Myocyte (in vitro differentiated cells): ENCODE measurements around the gene RAB1A. TPM values are rescaled to one million over a fixed set of nuclear protein-coding genes. Genes with fewer than 3 reads are reported as not detected.
"Not testable (repeated sequence)": the region's sequence is repeated elsewhere in the genome, so short reads cannot be mapped to it uniquely, and the experiment has no call there.

Source experiments
- DNase-seq: peaks from one replicate; pipeline ENCODE4 v3.0.0-alpha.2; 2012; ENCODE audit warnings: low read depth
- total RNA-seq: library from RNA; depleted of rRNA; stranded (reverse); fragments of >200 nt; gene quantifications from 2 replicates; pipeline ENCODE4 v1.2.3, GENCODE V29; 2014

Gene RAB1A
- total RNA-seq, 1 donor from 2014 or later: 117 TPM

DNA sequence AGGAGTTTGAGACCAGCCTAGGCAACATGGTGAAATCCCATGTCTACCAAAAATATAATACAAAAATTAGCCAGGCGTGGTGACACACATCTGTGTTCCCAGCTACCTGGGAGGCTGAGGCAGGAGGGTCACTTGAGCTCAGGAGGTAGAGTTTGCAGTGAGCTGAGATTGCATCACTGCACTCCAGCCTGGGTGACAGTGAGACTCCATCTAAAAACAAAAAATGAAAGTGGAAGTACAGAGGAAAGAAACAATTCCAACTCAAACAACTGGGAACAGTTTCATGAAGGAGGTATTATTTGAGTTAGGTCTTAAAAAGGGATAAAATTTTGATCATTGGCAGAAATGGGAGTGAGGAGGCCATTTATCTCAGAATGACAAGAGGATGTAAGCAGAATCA is 6.3 kb upstream of the RAB1A start:
- DNase-seq: no peak

DNA sequence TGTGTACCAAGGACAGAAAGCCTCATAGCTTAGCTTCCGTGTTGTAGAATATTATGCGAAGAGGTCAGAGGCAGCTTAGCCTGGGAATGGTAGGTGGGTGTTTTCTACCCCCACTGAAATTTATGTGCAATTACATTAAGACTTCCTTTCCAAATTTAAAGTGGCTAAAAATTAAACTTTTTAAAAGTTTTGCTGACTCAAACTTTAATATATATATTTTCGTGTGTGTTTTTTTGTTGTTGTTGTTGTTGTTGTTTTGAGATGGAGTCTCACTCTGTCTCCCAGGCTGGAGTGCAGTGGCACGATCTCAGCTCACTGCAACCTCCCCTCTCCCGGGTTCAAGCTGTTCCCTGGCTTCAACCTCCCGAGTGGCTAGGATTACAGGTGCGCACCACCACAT is 4.3 kb upstream of the RAB1A start:
- no peak for DNase-seq

DNA sequence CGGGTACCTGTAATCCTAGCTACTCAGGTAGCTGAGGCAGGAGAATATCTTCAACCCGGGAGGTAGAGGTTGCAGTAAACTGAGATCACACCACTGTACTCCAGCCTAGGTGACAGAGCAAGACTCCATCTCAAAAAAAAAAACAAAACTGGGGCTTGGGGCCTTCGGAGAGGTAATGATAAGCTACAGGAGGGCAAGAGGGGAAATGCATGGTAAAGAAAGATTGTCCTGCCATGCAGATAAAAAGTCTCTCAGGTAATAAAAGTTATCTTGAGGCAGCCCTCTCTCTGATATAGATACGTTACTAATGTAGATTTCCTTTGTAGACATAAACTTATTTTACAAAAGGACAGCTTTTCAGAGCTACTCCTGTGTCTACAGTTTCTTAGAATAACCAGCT is 3.7 kb upstream of the RAB1A start:
- DNase-seq: no peak

DNA sequence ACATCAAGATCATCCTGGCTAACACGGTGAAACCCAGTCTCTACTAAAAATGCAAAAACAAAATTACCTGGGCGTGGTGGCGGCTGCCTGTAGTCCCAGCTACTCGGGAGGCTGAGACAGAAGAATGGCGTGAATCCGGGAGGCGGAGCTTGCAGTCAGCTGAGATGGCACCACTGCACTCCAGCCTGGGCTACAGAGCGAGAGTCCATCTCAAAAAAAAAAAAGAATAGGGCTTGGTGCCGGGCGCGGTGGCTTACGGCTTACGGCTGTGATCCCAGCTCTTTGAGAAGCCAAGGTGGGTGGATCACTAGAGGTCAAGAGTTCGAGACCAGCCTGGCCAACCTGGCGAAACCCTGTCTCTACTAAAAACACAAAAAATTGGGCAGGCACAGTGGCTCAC is 3.0 kb upstream of the RAB1A start:
- DNase-seq: not testable (repeated sequence)

DNA sequence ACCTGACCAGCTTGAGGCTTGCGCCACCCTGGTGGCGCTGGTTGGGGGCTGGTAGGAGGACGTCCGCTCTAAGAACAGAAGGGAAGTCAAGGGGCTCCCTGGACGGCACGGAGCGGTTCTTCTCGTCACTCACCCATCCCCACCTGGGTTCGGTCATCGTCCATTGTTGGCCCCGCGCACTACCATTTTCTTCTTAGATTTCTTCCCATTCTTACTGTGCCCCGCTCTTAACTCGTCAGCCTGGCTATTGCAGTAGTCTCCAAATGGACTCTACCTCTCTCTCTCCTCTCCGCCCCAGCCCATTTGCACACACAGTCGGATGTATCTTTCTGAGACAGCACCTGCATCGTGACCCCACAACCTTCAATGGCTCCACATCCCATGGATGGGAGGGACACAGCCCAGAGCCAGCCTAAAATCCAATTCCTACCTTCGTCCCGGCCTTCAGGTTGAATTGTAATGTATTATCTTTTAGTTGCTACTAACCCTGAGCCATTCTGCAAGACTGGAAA is 814 bp upstream of the RAB1A start:
- no peak for DNase-seq

DNA sequence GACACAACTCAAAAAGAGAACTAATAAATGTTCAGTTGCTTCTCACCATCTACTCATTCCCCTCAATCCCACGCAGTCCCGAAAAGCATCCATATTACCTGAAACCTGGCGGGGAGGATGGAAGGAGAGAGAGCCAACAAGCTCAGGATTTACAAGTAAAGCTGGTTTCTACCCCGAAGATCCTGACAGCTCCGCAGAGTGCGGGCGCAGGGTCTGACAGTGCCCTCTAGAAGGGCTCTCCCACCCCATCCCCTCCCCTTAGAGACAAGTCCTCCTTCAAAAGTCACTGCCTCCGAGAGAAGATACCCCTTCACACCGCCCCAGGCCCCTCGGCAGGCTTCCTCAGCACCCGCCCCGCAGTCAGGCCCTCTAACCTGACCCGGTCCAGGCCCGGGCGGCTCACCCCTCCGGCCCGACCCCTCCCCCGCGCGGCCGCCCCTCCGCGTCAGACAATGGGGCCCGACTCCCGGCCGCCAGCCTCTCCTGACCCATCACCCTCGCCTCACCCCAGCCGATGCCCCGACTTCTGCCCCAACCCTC is 550 bp downstream of the RAB1A start:
- DNase-seq: no peak

DNA sequence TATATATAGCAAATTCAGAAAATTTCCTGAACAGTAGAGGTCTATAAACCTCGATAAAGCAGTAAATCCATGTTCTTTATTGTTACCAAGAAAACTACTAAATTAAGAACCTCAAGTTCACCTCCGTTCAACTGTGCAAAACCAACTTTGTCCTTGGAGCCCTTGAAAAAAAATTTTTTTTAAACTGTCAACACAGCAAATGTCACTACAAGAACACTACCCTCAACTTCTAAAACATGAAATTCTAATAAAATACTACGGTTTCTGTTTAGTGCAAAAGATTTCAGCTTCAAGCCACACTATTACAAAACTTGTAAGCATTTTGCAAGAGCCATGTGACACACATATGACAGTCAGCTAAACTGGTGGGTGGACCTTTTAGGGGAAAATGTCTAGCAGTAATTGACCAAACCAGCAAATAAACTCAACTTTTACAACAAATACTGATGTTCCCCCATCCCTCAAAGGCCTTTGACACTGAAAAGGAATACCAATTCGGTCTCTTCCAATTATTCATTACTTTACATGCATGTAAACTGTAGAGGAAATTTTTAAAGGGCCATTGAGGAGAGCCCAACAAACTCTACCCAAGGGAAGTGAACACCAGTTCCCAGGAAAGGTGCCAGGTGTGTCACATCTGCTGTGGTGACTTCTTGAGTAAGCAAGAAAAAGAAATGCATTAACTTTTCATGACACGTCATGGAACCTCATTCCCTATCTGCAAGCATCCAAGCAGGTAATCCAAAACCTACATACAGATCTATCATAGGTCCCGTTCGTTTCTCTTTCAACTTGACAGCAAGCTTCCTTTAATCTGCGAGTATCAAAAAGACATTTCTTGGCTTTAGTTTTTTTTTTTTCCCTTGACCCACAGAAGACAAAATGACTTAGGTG is 1.4 kb downstream of the RAB1A start:
- DNase-seq: peak; percentile 10

DNA sequence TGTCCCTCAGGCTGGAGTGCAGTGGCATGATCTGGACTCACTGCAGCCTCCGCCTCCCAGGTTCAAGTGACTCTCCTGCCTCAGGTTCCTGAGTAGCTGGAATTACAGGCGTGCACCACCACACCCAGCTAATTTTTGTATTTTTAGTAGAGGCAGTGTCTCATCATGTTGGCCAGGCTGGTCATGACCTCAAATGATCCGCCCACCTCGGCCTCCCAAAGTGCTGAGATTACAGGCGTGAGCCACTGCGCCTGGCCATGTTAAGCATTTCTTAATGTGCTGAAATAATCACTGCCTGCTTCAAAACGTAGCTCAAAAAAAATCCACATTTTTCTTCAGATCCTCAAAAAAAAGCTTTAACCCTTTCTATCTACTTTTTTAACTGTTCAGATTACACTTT is 4.4 kb downstream of the RAB1A start:
- peak; percentile 27 for DNase-seq

DNA sequence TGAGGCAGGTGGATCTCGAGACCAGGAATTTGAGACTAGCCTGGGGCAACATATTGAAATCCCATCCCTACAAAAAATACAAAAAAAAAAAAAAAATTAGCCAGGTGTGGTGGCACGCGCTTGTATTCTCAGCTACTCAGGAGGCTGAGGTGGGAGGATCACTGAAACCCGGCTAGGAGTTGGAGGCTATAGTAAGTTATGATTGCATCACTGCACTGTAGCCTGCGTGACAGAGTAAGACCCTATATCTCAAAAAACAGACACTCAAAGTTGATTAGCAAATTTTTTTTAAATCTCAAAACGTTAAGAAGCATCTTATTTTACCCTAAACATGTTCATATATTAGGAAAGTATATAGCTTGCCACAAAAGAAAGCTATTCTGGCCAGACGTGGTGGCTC is 7.6 kb downstream of the RAB1A start:
- DNase-seq: no peak

DNA sequence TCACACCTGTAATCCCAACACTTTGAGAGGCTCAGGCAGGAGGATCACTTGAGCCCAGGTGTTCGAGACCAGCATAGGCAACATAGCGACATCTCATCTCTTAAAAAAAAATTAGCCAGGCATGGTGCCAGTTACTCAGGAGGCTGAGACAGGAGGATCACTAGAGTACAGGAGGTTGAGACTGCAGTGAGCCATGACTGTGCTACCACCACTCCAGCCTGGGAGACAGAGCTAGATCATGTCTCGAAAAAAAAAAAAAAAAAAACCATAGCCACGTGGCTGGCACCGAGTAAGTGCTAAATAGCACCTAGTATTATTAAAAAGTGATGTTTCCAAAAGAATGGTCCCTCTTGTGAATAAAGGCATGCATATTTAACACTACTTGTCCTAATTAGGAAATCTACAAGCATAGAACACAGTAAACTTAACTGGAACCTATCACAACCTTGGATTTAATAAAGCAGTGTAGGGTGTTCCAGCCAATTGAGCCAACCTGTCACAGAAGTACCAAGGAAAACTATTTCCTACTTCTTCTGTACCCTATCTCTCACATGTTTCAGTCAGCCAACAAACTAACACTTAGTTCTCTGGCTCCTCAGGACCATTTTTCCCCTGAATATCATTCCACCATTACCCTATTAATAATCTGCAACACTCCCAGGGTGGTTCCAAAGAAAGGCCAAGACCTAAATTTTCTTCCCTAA is 8.8 kb downstream of the RAB1A start:
- DNase-seq: no peak

DNA sequence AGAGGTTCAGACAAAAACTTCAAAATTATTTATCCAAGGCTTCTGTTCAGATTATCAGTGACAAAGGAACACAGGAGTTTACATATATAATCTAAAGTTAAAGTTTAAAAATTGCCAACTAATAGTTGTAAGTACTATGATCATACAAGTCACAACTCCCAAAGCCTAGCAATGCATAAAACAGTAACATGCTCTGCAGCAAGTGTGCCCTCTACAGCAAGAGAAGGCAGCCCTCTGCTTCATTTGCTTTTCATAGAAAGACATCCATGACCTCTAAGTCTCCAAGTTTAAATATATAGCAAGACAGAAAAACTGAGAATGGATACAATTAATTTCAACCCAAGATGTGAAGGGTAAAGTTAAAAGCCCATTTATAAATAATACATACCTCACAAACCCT is 13.3 kb downstream of the RAB1A start:
- DNase-seq: no peak

DNA sequence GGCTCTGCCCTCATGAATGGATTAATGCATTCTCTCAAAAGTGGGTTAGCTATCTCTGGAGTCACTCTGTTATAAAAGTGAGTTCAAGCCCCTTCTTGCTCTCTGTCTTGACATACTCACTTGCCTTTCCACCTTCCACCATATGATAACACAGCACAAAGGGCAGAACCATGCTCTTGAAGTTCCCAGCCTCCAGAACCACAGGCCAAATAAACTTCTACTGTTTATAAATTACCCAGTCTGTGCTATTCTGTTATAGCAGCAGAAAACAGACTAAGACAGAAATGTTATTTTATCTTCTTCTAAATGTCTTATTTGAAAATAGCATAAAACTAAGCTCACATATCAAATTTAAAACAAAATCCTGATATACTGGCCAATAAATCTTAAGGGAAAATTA is 15.0 kb downstream of the RAB1A start:
- no peak for DNase-seq

DNA sequence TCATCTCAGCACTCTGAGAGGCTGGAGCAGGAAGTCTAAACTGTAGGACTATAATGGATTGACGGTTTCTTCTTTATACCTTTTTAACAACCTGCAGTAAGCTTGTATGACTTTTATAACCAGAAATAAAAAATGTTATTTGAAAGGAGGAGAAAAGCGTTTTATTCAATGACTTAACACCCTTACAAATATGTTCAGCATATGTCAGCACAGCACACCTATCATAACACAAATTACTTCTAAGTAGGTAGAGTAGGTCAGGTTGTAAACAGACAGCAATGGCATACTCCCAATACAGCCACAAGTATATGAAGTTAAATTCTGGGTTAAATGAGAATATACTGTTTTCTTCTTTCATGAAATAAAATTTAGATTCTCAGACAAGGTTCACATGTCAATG is 16.1 kb downstream of the RAB1A start:
- no peak for DNase-seq

DNA sequence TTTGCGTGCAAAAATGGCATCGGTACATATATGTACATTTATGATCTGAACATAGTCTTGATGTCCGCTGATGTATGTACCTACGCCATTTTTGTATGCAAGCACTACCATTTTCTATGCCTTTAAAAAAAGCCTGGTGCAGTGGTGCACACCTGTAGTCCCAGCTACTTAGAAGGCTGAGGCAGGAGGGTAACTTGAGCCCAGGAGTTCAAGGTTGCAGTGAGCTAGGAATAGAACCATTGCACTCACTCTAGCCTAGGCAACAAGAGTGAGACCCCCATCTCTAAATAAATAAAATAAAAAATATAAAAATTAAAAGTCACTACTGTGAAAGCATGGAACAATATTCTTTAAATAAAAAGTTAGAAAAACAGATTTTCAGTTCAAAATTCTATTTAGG is 16.7 kb downstream of the RAB1A start:
- DNase-seq: no peak

DNA sequence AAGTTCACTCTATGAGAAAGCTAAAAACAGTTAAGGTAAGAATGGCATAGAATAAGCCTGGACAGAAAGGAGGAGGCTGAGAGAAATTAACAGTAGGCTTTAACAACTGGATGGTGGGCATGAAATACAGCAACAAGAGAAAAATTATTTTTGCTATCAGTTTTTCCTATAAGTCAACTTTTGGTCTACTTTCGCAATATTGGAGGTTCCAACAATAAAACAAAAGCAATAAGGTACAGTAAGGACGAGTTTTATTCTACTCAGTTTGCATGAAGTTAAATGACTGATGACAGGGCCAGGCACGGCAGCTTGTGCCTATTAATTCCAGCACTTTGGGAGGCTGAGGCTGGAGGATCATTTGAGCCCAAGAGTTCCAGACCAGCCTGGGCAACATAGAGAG is 17.3 kb downstream of the RAB1A start:
- no peak for DNase-seq

DNA sequence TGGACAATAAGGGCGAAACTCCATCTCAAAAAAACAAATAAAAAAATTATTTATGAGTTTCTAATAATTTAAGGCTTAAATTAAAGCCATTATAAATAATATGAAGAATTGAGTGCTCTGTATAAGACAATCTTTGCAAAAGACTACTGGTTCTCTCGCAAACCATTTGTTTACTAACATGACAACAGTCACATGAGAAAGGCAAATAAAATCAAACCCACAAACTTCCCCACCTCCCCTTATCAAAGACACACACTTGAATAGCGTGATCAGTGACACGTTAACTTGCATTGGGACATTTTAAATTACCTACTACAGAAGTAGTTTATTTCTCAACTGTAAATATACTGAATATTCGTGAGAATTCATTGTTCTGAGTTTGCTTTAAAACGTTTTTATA is 21.1 kb downstream of the RAB1A start:
- no peak for DNase-seq

DNA sequence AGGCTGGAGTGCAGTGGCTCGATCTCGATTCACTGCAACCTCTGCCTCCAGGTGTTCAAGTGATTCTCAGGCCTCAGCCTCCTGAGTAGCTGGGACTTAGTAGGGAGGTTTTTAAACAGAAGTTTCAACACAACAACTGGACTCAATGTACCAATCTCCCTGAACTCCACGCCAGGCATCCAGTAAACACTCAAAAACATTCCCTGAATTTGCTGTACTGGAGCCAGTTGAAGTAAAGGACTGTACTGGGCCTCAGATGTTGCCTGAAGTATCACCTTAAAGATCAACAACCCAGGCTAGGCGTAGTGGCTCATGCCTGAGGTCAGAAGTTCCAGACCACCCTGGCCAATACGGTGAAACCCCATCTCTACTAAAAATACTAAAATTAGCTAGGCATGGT is 22.4 kb downstream of the RAB1A start:
- DNase-seq: no peak

DNA sequence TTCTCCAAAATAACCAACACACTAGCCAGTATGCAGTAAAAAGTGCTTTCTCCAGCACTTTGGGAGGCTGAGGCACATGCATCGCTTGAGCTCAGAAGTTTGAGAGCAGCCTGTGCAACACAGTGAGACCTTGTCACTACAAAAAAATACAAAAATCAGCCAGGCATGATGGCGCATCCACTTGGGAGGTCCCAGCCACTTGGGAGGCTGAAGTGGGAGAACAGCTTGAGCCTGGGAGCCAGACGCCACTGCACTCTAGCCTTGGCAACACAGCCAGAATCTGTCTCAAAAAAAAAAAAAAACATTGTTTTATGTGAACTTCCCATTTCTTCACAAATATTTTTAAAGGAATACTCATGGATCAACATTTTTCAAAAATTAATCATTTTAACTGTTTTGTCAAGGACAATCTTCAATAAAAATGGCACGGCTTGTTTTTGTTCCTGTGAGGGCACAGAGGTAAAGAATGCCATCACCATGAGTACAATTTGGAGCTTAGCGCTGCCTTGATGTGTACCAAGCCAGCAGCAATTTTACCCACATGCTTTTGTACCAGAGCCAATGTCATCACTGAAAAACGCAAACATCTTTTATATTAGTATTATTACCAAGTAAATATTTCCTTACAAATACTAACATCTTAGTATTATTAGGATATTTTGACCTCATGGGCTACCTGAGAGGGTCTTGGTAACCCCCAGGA is 26.7 kb downstream of the RAB1A start:
- DNase-seq: no peak

DNA sequence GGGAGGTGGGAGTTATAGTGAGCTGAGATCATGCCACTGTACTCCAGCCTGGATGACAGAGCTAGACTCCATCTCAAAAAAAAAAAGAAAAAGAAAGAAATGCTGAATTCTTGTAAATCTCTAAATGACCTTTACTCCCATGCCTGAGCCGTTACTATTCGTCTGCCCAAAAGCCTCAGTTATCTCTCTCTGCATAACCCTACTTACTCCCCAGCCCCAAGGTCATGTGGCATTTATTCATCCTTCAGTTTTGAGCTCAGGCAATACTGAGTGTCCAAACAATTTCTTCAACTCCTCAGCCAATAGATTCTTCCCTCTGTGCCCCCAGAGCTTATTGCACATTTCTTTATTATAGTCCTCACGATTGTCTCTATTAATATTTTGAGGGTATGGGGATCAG is 28.8 kb downstream of the RAB1A start:
- DNase-seq: no peak

DNA sequence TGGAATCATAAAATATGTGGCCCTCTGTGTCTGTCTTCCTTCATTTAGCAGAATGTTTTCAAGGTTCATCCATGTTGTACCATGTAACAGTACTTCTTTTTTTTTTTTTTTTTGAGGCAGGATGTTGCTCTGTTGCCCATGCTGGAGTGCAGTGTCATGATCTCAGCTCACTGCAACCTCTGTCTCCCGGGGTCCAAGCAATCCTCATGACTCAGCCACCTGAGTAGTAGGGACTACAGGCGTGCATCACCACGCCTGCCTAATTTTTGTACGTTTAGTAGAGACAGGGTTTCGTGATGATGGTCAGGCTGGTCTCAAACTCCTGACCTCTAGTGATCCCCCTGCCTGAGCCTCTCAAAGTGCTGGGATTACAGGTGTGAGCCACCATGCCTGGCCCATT is 31.2 kb downstream of the RAB1A start:
- no peak for DNase-seq

DNA sequence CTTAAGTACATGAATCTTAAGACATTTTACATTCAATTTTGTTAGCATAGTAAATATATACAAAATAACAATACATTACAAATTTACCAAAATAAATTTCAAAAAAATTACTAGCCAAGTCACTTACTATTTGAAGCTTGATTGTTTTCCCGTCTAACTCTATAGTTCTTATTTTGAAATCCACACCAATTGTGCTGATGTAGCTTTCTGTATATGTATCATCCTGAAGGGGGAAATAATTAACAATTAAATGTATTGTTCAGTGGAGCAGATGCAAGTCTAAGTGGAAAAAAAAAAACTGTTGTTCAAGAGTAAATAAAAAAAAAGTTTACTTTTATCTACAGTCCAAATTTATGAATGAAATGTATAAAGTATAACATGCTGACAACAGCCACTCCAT is 32.1 kb downstream of the RAB1A start:
- no peak for DNase-seq

DNA sequence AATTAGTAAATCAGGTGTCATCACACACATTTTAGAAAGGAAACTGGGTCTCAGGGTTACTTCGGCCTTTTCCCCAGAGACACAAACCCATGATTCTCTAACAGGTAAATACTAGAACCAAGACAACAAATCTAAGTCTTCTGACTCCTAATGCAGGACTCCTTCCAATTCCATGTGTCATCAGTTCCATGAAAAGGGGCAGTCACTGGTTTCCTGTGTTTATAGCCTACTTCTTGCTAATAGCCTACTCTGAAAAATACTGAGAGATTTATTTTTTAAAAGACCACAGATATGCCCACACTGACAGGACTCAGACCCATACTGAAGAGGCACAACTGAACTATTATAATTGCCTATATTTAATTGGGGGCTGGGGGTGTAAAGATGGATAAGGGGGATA is 33.0 kb downstream of the RAB1A start:
- DNase-seq: no peak
